Measurements from ENCODE around the gene IMPDH2.

- no peak for TF ChIP-seq EZH2 (optimal IDR thresholded peaks at IDR 0.05; ENCODE audit: low read depth, low read length)
- TF ChIP-seq CTCF (IDR thresholded peaks at IDR 0.05; ENCODE audit: low read length), result no peak
Observed at GRCh38 chr3:48985831-48986376, 43.3 kb downstream of the IMPDH2 start.

Measured in MM.1S (cell line).